ENCODE data around the gene SAP30BP.

The SAP30BP gene

GRCh38 chr17:75727391-75727790 is 60.3 kb downstream of the SAP30BP start:
- TF ChIP-seq CREB1 (IDR thresholded peaks at IDR 0.05; ENCODE audit: low read depth) (no peak), TAF1 (IDR thresholded peaks at IDR 0.05; ENCODE audit: low read depth) (no peak), FOXM1 (IDR thresholded peaks at IDR 0.05; ENCODE audit: borderline replicate concordance, low read depth) (no peak)

GRCh38 chr17:75729351-75729750 is 62.2 kb downstream of the SAP30BP start:
- TF ChIP-seq CREB1 (IDR thresholded peaks at IDR 0.05; ENCODE audit: low read depth) (no peak), ZBTB7A (IDR thresholded peaks at IDR 0.05; ENCODE audit: low read depth) (no peak), YY1 (IDR thresholded peaks at IDR 0.05; ENCODE audit: low read depth) (no peak), REST (IDR thresholded peaks at IDR 0.05; ENCODE audit: low read depth) (no peak)

GRCh38 chr17:75730065-75730464 is 62.9 kb downstream of the SAP30BP start:
- TF ChIP-seq YY1 (IDR thresholded peaks at IDR 0.05; ENCODE audit: low read depth) (no peak), REST (IDR thresholded peaks at IDR 0.05; ENCODE audit: low read depth) (no peak), CEBPB (IDR thresholded peaks at IDR 0.05) (no peak), RAD21 (IDR thresholded peaks at IDR 0.05; ENCODE audit: low read depth) (no peak), EGR1 (IDR thresholded peaks at IDR 0.05) (no peak), NFIC (IDR thresholded peaks at IDR 0.05) (no peak), TEAD4 (IDR thresholded peaks at IDR 0.05) (no peak), MAX (IDR thresholded peaks at IDR 0.05) (no peak), USF1 (IDR thresholded peaks at IDR 0.05) (no peak), TCF12 (IDR thresholded peaks at IDR 0.05; ENCODE audit: low read depth) (no peak), TAF1 (IDR thresholded peaks at IDR 0.05; ENCODE audit: low read depth) (no peak), CREB1 (IDR thresholded peaks at IDR 0.05; ENCODE audit: low read depth) (no peak)

- no peak for TF ChIP-seq TEAD4 (IDR thresholded peaks at IDR 0.05)
- no peak for TF ChIP-seq EP300 (IDR thresholded peaks at IDR 0.05; ENCODE audit: borderline replicate concordance)
- no peak for TF ChIP-seq RAD21 (IDR thresholded peaks at IDR 0.05; ENCODE audit: low read depth)
- TF ChIP-seq CREB1 (IDR thresholded peaks at IDR 0.05; ENCODE audit: low read depth) = no peak
- TF ChIP-seq REST (IDR thresholded peaks at IDR 0.05; ENCODE audit: low read depth) = no peak
- no peak for TF ChIP-seq ZBTB7A (IDR thresholded peaks at IDR 0.05; ENCODE audit: low read depth)
- no peak for TF ChIP-seq CEBPB (IDR thresholded peaks at IDR 0.05)
- TF ChIP-seq FOXM1 (IDR thresholded peaks at IDR 0.05; ENCODE audit: borderline replicate concordance, low read depth) = no peak
- no peak for TF ChIP-seq NFIC (IDR thresholded peaks at IDR 0.05)
- TF ChIP-seq YY1 (IDR thresholded peaks at IDR 0.05; ENCODE audit: low read depth) = no peak
- TF ChIP-seq USF1 (IDR thresholded peaks at IDR 0.05) = no peak
- TF ChIP-seq TCF12 (IDR thresholded peaks at IDR 0.05; ENCODE audit: low read depth) = no peak
- no peak for TF ChIP-seq TAF1 (IDR thresholded peaks at IDR 0.05; ENCODE audit: low read depth)
- no peak for TF ChIP-seq EGR1 (IDR thresholded peaks at IDR 0.05)
- TF ChIP-seq MAX (IDR thresholded peaks at IDR 0.05) = no peak
These were observed 64.1 kb downstream of the SAP30BP start for GRCh38 chr17:75731086-75731715.
